NCI-H1417 (cell line): Measurements from ENCODE around the gene CCR4.
"Not testable (repeated sequence)": the region's sequence is repeated elsewhere in the genome, so short reads cannot be mapped to it uniquely, and the experiment has no call there.

ENCODE experiments used
- DNase-seq, 3 experiments: peaks; one replicate each; lab custom pipeline; 2025; lab: John Stamatoyannopoulos, UW

Gene CCR4

DNA sequence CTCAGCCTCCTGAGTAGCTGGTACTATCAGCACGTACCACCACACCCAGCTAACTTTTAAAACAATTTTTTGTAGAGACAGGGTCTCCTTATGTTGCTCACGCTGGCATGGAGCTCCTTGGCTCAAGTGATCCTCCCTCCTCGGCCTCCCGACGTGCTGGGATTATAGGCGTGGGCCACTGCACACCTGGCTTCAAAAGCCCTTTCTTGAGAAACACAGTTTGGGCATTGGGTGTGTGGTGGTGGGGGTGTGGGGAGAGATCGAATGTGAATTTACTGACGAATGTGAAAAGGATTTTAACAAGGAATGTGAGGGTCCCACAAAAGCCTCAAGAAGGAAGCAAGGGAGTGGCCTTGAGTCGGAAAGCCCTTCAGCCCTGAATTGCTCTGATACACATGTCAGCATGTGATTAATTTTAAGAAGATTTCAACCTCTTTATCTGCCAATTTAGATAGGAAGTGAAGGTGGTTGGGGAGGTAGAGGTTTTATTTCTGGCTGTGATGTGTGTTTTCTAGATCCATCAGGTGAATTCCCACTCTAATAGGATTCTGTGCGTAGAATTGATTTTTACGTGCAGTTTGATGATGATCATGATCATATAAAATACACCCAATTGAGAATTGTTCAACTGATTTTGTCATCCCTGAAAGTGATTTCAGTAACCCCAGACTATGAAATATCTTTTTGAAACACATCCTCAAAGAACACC, 1.1 kb downstream of the CCR4 start:
- DNase-seq: no peak

DNA sequence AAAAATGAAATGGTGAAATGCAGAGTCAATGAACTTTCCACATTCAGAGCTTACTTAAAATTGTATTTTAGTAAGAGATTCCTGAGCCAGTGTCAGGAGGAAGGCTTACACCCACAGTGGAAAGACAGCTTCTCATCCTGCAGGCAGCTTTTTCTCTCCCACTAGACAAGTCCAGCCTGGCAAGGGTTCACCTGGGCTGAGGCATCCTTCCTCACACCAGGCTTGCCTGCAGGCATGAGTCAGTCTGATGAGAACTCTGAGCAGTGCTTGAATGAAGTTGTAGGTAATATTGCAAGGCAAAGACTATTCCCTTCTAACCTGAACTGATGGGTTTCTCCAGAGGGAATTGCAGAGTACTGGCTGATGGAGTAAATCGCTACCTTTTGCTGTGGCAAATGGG, 3.1 kb downstream of the CCR4 start:
- no peak for DNase-seq

DNA sequence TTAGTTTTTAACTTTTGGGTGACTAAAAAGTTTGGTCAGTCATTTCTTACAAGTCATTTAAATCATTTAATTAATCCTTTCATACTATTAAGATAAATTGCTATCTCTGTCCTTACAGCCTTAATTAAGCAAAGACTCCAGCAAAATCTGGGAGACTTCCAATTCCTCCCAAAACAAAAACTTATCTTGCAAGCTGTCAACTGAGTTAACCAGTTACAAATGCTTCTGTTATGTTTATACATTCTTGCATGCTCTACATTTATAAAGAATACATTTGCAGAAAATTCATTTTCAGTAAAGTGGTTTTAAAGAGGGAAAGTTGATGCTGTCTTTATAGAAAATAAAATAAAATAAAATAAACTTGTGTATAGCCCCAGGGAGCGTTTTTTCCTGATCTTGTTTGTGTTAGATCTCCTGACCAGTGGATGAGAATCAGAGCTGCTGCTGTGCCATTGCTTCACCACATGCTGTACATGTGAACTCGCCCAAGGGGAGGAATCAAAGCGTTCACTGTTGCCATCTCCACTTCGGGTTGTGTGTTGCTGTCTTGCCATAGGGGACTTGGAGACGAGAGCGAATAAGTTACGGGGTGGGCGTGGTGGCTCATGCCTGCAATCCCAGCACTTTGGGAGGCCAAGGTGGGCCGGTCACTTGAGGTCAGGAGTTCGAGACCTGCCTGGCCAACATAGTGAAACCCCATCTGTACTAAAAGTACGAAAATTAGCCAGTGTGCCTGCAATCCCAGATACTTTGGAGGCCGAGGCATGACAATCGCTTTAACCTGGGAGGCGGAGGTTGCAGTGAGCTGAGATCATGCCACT, 5.5 kb downstream of the CCR4 start:
- no peak for DNase-seq

DNA sequence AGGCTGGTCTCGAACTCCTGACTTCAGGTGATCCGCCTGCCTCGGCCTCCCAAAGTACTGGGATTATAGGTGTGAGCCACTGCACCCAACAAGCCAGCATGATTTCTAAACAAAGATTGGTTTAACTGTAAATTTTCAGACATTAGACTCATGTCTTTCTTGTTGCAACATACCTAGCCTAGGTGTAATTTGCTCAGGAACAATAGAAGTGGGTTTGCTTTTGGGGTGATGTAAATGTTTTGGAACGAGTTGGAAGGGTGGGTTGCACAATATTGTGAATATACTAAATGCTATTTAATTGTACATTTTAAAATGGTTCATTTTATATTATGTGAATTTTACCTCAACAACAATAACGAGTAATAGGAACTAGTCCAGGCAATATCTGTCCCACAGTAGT, 7.1 kb downstream of the CCR4 start:
- DNase-seq: no peak

DNA sequence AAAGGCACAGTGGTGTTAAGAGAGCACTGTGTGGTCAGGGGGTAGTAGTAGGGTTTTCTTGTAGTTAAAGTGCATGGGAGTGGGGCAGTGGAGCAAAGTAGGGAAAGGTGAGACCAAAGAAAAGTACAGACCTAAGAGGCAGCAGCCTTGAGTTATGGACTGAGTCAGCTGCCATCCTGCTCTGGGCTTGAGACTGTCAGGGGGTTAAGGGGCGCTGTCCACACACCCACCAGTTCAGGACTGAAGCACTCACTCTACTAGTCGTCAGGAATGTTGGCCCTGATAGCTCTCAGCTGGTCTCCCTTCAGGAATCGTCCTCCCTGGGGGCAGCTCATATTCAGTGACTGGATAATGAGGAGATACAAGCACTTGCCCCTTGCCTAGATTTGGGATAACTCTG, 7.9 kb downstream of the CCR4 start:
- no peak for DNase-seq

DNA sequence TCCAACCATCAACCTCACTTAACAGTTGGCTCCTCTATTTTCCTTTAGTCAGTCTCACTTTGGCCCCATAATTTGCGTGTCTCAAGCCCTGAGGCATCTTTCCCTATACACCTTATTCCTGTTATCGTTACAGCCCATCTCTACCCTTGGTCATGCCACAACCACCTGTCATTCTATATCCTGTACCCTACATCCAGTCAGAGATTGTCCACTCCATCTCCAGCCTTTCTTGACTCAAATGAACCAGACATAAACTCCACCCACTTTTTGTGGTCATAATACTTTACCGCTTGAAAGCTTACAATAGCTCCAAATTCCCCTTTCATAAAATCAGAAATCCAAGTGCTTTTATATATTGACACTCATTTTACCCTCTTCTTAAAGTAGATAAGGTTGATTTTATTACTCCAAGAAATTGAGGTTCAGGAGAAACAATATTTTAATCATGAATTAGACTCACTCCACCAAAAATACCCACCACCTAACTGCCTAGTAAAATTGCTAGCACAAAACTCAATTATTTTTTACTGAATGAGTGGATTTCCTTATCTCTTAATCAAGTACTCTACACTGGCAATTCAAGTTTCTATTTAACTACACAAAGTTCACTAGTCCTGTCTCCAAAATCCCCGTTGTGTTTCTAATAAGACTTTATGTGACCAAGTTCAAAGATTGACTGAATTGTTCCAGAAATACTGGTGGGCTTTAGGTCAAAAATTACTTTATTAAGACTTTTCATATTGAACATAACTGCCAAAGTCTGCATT, 9.1 kb downstream of the CCR4 start:
- DNase-seq: no peak

DNA sequence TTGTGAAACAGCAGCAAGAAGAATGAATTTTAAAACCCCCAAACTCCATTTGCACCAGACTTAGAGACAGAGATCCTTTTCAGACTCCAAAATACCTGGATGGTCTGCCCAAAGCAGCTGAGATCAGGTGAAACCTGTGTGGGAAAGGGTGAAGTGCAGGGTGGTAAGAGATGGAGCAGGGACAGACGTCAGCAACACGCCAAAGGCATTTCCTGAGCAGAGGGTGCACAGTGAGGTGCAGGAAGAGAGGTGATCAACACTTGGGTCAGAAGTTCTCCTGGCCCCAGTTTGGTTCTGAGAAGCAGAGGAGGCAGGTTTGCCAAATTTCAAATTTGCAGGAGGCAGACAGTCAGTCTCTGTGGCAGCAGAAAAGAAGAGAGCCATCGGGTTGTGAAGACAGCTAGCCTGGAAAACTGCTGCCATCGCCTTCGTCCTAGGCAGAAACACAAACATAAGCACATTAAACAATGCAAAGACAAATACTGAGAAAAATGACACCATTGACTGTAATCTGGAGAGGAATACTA, 9.8 kb downstream of the CCR4 start:
- no peak for DNase-seq

DNA sequence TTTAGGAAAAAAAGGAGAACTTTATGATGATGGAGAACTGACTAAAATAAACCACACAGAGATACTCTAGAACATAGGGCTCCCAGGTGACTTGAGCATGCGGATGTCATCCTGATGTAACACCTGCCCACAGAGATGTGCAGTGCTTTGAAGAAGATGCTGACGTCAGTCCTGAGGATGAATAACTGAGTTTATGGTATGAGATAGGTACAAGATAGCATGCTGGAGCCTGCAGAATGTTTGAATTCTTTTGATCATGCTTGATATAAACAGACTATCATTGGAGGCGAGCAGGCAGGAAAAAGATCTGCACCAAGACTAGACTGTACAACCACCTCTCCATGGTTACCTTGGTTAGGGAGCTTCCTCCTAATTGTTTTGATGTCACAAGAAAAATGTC, 12.4 kb downstream of the CCR4 start:
- DNase-seq: no peak

DNA sequence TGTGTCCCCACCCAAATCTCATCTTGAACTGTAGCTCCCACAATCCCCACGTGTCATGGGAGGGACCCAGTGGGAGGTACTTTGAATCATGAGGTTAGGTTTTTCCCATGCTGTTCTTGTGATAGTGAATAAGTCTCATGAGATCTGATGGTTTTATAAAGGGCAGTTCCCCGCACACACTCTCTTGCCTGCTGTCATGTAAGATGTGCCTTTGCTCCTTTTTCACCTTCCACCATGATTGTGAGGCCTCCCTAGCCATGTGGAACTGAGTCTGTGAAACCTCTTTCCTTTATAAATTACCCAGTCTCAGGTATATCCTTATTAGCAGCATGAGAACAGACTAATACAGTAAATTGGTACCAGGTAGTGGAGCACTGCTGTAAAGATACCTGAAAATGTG, 13.3 kb downstream of the CCR4 start:
- DNase-seq: not testable (repeated sequence)

DNA sequence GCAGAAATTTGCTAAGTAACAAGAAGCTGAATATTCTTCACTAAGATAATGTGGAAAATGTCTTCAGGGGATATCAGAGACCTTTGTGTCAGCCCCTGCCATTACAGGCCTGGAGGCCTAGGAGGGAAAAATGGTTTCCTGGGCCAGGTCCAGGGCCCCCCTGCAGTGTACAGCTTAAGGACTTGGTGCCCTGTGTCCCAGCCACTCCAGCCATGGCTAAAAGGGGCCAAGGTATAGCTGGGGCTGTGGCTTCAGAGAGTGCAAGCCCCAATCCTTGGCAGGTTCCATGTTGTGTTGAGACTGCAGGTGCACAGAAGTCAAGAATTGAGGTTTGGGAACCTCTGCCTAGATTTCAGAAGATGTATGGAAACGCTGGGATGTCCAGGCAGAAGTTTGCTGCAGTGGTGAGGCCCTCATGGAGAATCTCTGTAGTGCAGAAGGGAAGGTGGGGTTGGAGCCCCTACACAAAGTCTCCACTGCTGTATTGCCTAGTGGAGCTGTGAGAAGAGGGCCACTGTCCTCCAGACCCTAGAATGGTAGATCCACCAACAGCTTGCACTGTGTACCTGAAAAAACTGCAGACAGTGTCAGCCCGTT, 14.3 kb downstream of the CCR4 start:
- not testable (repeated sequence) for DNase-seq

DNA sequence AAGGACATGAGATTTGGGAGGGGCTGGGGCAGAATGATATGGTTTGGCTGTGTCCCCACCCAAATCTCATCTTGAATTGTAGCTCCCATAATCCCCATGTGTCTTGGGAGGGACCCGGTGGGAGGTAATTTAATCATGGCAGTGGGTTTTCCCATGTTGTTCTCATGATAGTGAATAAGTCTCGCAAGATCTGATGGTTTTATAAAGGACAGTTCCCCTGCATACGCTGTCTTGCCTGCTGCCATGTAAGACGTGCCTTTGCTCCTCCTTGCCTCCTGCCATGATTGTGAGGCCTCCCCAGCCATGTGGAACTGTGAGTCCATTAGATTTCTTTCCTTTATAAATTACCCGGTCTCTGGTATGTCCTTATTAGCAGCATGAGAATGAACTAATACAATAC, 15.2 kb downstream of the CCR4 start:
- not testable (repeated sequence) for DNase-seq

DNA sequence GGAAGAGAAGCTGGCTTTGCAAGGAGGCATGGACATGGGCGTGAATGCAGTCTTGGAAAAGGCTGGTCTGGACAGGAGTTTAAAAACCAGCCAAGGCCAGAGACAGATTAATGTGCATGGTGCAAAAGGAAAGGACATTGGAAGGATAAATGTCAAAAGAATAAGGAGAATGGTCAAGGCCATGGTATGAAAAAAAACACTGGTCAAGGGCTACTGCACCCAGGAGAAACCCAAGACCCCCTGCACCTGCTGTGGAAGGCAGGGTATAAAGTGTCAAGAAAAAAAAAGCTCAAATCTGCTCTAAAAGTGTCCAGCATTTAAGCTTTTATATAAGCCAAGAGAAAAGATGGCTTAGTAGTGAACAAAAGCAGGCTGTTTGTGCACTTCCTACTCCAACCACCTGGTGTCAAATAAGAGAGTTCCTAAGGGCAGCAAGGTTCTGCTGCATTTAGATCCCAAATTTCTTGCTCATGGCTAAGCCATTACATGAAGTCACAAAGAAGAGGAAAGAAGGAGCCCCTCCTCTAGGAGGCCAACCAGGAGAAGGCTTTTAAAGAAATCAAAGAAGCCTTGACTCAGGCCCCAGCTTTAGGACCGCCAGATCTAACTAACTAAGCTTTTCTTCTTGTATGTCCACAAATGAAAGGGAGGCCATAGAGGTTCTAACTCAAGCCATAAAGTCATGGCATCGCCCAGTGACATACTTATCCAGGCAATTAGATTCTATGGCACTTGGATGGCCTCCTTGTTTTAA, 16.9 kb downstream of the CCR4 start:
- no peak for DNase-seq

DNA sequence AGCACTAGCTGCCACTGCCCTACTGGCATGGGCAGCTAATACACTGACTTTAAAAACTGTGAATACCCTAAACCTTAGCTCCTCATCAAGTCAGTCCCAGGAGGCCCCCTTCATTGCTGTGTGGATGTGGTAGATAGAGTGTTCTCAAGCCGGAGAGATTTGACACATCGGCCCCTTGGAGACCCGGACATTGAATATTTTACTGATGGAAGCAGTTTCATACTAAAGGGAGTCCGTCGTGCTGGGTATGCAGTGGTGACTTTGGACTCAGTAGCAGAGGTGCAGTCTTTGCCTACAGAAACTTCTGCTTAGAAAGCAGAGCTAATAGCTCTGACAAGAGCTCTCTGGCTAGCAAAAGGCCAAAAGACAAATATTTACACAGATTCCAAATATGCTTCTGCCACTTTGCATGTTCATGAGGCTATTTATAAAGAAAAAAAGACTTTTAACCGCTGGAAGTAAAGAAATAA, 17.5 kb downstream of the CCR4 start:
- no peak for DNase-seq

DNA sequence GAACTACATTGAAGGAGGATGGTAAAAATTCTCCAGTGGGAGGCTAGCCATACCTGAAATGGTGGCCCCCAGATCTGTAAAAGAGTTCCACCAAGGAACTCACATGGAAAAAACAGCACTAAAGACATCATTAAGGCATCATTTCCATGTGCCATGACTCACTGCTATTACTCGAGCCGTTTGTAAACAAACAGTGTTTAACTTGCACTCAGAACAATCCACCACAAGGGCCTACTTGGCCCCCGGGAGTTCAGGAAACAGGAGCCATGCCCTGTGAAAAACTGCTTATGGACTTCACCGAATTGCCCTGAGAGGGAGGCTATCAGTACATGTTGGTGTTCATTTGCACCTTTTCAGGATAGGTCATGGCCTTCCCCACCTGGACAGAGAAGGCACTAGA, 18.2 kb downstream of the CCR4 start:
- DNase-seq: peak; percentile 13 to 32 (median 25)

DNA sequence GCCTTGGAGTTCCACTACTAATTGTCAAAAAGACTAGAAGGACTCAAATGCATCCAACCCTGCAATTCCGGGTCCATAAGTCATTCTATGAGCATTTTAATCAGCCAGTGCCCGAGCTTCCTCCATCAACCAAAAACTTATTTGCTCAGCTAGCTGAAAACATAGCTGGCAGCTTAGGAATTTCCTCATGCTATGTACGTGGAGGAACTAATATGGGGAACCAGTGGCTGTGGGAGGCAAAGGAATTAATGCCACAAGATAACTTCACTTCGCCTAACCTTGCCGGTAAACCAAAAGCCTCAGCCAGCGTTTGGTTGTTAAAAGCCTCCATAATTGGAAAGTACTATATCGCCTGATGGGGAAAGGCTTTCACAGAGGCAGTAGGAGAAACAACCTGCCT, 19.8 kb downstream of the CCR4 start:
- DNase-seq: not testable (repeated sequence)

DNA sequence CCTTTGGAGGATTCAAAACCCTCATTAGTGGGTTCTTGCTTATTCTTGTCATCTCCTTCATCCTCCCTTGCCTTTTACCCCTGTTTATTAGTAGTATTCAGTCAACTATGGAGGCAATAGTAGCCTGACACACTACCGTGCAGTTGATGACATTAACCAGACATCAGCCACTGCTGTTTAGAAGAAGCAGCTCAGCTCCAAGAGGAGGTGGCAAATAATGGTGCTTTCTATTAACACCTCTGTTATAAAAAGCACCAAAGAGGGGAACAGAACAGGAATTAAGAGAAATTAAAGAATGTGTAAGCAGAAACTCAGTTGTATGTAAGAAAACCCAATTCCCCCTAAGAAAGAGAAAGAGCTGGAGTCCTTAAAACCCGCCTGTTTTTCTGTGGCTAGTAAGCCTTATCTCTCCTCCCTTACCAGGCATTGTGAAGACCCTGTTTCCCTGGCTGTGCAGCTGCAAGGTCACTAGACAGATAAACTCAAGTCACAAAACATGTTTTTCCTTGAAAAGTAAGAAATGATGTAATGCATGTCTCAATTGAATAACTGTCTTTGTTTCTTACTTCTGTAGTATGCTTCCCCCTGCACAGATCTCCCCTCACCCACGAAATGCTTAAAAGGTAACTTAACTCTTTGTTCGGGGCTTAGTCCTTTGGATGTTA, 21.2 kb downstream of the CCR4 start:
- no peak for DNase-seq

DNA sequence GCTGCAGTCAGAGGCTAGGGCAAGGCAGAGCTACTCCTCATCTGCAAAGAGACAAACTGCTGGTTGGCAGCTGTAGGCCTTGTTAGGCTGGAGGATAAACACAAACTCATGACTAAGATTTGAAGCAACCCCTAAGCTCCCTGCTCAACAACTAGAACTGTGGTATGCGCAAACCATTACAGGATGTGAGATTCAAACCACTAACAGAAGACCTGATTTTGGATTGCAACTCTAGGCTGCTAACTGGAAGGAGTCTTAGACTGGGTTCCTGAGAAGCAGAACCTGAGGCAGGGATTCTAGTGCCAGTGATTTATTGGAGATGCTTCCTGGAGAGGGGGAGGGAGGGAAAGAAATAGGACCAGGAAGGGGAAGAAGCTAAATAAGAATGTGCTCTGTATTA, 22.5 kb downstream of the CCR4 start:
- DNase-seq: no peak

DNA sequence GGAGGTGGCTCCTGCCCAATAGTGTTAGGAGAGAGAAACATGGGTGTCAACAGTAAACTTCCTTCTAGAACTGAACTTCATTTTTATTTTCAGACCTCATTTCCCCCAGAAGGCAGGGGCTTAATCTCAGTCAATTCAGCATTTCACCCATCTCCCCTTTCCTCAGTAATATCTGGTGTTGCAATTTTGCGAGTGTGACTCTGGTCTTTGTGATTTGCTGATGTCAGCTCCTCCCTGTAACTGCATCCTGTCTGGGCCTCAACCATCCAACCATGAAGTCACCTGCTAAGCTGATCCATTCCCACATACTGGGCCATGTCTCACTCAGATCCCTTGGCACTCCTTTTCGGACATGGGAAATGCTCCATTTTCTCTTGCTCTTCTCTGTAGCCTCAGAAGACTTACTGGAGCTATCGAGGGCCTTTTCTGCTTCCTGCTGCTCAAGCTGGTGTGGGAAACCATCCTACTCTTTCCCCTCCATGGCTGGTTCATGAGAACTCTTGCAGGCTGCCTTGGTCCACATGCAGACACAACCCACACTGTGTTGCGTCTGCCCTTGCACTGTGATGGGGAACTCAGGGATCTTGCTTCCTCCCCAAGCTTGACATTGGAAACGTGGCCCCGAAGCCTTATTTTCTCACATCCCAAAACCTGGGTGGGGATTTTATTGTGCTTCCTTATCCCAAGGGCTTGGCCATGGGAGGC, 24.6 kb downstream of the CCR4 start:
- DNase-seq: no peak

DNA sequence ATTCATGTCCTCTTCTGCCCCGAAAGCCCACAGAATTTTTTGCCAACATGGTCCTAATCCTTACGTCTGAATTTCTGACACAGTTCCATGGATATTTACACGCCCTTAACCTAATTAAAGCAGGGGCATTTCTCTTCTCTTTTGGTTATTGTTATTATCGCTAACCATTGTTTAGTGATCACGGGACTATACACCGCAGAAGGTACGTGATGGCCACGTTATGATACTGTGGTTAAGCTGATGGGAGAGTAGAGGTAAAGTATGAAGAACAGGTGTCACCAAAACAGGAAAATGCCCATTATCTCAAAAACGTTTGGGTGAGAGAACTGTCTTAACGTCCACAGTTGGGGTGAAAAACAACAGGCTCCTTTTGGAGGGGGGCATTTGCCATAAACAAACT, 26.4 kb downstream of the CCR4 start:
- no peak for DNase-seq

DNA sequence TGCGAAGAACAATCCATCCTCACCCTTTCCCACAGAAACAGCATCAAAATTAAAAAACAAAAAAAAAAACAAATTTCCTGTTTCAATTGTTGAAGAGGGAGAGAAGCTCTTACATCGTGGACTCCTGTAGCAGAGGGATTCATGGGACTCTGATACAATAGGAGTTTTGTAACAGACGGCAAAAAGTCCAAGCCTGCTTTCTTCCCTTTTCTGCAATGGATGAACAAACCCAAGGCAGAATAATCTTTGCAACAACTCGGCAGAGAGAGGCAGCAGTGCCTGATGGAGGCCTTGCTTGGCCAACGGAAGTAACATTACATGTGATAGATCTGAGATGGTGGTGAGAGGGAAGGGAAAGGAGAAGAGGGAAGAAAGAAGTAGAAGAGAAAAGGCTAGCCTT, 26.9 kb downstream of the CCR4 start:
- no peak for DNase-seq
